ENCODE data around the gene CSRP2.
A peak's percentile ranks its signal among the peaks of the same experiment; 100 is the strongest.

Gene CSRP2

GRCh38 chr12:76878899-76879709, at the start of gene CSRP2:
Gene CSRP2, minus strand, starts transcription at chr12:76879019. Its CDS starts 12,759 bp downstream, at chr12:76866260.
- Mint-ChIP-seq H3K4me1 (ENCODE audit: low read depth) (peaks cover 11% of the 10 kb centered on the region), H3K27me3 (ENCODE audit: low read depth) (peaks cover 67% of the 10 kb centered on the region), H3K9me3 (no peaks in the 10 kb centered on the region), H3K27ac (no peak within 1 kb of the TSS), H3K4me3 (peak within 1 kb of the TSS; percentile 95), H3K36me3 (ENCODE audit: low read depth) (no peaks in the 10 kb centered on the region)

DNA sequence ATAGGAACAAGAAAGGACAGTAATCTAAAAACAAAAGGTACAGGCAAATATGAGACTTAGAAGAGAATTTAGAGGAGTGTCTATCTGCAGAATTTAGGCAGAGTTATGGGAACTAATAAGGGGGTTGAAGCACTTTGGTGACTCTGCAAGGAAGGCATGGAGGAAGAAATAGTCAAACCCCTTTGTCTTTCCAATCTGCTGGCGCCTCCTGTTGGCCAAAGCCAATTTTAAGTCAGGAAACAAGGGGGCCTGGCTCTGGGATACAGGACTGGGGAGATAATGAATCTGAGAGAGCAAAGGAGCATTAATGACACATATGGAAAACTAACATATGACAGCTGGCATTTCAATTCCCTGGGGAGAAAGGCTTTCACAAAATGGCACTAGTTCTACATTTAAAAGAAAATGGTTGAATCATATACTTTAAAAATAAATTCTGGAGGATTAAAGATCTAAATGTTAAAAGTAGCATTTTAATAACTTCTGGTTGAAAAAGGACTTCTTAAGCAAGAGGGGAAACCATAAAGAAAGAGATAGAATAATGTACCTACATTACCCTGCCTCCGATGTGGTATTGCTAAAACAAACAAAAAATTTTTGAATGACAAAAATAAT, 48.5 kb upstream of the CSRP2 start:
- Mint-ChIP-seq H3K36me3 (ENCODE audit: low read depth) (no peaks in the 10 kb centered on the region), H3K4me1 (ENCODE audit: low read depth) (no peaks in the 10 kb centered on the region), H3K27ac (no peak overlapping the region), H3K27me3 (ENCODE audit: low read depth) (peaks cover 6% of the 10 kb centered on the region), H3K9me3 (no peaks in the 10 kb centered on the region), H3K4me3 (no peak overlapping the region)

DNA sequence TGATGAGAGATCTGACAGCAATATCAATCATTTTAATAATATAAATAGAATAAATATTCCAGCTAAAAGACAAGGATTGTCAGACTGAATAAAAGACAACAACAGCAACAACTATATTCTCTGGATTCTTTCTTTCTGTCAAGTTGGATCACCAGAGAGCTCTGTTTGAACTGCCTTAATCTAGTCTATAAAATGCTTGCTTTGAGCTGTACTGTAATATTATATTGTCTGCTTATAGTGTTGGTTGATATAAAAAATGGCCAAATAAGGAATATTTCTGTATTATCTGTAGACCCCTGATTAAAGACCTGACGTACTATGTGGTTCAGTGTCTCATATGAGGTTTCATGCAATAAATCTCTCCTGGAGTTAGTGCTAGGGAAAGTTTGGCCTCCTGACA, 46.3 kb upstream of the CSRP2 start:
- no peaks in the 10 kb centered on the region for H3K9me3 Mint-ChIP-seq
- H3K27me3 Mint-ChIP-seq (ENCODE audit: low read depth): peaks cover 8% of the 10 kb centered on the region
- H3K4me3 Mint-ChIP-seq: no peak overlapping the region
- no peak overlapping the region for H3K27ac Mint-ChIP-seq
- H3K4me1 Mint-ChIP-seq (ENCODE audit: low read depth): peaks cover 1% of the 10 kb centered on the region
- H3K36me3 Mint-ChIP-seq (ENCODE audit: low read depth): no peaks in the 10 kb centered on the region

- H3K36me3 Mint-ChIP-seq (ENCODE audit: low read depth): no peaks in the 10 kb centered on the region
- peaks cover 8% of the 10 kb centered on the region for H3K27me3 Mint-ChIP-seq (ENCODE audit: low read depth)
- H3K4me3 Mint-ChIP-seq: no peak overlapping the region
- no peaks in the 10 kb centered on the region for H3K9me3 Mint-ChIP-seq
- H3K27ac Mint-ChIP-seq: no peak overlapping the region
- H3K4me1 Mint-ChIP-seq (ENCODE audit: low read depth): peaks cover 3% of the 10 kb centered on the region
These were observed 44.0 kb upstream of the CSRP2 start for GRCh38 chr12:76922866-76923265.

GRCh38 chr12:76921891-76922664, 43.3 kb upstream of the CSRP2 start:
- no peak overlapping the region for H3K4me3 Mint-ChIP-seq
- H3K36me3 Mint-ChIP-seq (ENCODE audit: low read depth): no peaks in the 10 kb centered on the region
- no peaks in the 10 kb centered on the region for H3K9me3 Mint-ChIP-seq

GRCh38 chr12:76921100-76921471, 42.3 kb upstream of the CSRP2 start:
- Mint-ChIP-seq H3K9me3 (no peaks in the 10 kb centered on the region), H3K27ac (no peak overlapping the region), H3K4me3 (no peak overlapping the region), H3K27me3 (ENCODE audit: low read depth) (peaks cover 6% of the 10 kb centered on the region), H3K4me1 (ENCODE audit: low read depth) (peaks cover 3% of the 10 kb centered on the region), H3K36me3 (ENCODE audit: low read depth) (no peaks in the 10 kb centered on the region)

More at GRCh38 chr12:76921891-76922664, 43.3 kb upstream of the CSRP2 start:
- Mint-ChIP-seq H3K27me3 (ENCODE audit: low read depth) (peaks cover 5% of the 10 kb centered on the region), H3K27ac (no peak overlapping the region), H3K4me1 (ENCODE audit: low read depth) (peaks cover 3% of the 10 kb centered on the region)

DNA sequence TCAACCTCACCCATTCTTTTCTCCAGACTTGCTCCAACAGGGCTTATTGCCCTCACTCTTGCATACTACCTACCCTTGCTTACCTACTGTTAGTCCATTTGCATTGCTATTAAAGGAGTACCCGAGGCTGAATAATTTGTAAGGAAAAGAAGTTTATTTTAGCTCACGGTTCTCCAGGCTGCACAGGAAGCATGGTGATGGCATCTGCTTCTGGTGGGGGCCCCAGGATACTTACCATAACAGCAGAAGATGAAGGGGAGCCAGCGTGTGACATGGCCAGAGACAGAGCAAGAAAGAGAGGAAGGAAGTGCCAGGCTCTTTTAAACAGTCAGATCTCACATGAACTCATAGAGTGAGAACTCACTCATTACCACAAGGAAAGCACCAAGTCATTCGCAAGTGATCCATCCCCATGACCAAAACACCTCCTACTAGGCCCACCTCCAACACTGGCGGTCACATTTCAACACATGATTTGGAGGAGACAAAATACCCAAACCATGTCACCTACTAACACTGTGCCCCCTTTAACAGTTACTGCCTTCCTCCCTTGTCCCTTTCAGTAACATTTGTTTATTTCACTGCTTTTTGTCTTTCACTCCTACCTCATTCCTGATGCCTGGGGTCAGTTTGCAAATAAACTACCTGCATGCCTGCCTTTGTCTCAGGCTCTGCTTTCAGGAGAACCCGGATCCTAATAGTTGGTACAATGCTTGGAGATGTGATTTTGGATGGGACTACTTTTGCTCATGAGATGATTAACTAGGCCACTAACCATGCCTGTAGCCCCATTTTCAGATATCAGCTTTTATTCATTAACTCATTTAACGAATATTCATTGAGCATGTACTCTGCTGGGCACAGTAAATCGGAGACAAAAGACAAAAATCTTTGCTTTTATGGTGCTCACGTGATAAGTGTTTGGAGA, 41.6 kb upstream of the CSRP2 start:
- Mint-ChIP-seq H3K27ac (no peak overlapping the region), H3K36me3 (ENCODE audit: low read depth) (no peaks in the 10 kb centered on the region), H3K4me3 (no peak overlapping the region), H3K9me3 (no peaks in the 10 kb centered on the region), H3K27me3 (ENCODE audit: low read depth) (peaks cover 13% of the 10 kb centered on the region), H3K4me1 (ENCODE audit: low read depth) (peaks cover 3% of the 10 kb centered on the region)

- H3K4me3 Mint-ChIP-seq: no peak overlapping the region
- H3K27ac Mint-ChIP-seq: no peak overlapping the region
- peaks cover 3% of the 10 kb centered on the region for H3K4me1 Mint-ChIP-seq (ENCODE audit: low read depth)
- H3K36me3 Mint-ChIP-seq (ENCODE audit: low read depth): no peaks in the 10 kb centered on the region
- no peaks in the 10 kb centered on the region for H3K9me3 Mint-ChIP-seq
- peaks cover 17% of the 10 kb centered on the region for H3K27me3 Mint-ChIP-seq (ENCODE audit: low read depth)
These were observed 40.8 kb upstream of the CSRP2 start for GRCh38 chr12:76919383-76920171.

DNA sequence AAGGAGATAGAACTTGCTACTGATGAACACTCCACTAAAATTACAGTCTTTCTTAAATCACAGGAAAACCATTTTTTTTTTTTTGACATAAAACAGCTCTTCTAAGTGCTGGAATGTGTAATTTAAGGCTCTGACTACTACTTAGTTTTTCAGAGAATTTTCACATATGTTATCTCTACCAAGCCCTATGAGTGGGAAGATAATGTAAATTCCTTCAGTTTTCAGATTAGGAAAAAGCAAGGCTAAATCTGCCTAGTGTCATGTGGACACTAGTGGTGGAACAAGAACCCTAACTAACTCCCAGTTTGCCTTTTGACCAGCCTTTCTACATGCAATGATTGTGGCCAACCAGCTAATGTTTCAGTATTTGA, 37.3 kb upstream of the CSRP2 start:
- no peaks in the 10 kb centered on the region for H3K9me3 Mint-ChIP-seq
- no peak overlapping the region for H3K27ac Mint-ChIP-seq
- H3K4me1 Mint-ChIP-seq (ENCODE audit: low read depth): peaks cover 3% of the 10 kb centered on the region
- peaks cover 24% of the 10 kb centered on the region for H3K27me3 Mint-ChIP-seq (ENCODE audit: low read depth)
- no peaks in the 10 kb centered on the region for H3K36me3 Mint-ChIP-seq (ENCODE audit: low read depth)
- no peak overlapping the region for H3K4me3 Mint-ChIP-seq

DNA sequence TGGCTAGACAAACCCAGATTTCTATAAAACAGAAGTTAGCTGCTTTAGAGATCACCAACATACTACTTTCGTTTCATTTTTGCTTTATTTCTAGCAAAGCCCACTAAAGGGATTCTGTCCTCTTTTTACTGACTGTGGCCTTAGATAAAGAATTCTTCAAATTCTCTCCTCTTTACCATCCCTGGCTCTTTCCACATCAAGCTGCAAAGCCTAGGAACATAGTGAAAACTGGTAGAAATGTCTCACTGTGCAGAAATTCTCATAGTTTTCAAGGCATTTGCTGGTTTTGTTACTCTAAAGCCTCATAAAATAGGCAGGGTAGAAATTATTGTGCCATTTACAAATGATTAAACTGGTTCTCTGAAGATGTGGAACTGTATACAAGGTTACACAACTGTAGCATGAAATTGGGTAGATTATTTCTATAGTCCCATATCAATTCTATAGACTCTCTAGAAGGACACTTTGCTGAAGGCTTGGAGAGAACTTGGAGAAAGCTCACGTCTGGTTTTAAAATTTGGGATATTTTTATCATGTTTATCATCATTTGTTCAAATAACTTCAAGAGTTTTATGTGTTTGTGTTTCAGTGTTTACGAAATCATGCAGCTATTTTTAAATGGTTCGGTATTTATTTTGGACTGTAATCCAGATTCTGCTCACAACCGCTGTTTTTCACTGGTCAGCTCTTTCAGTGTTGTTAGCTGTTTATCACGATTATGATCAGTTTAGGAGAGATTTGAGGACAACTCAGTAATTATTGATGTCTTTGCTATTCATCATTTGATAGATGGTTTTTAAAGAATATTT, 36.7 kb upstream of the CSRP2 start:
- H3K36me3 Mint-ChIP-seq (ENCODE audit: low read depth): no peaks in the 10 kb centered on the region
- H3K27ac Mint-ChIP-seq: no peak overlapping the region
- peaks cover 3% of the 10 kb centered on the region for H3K4me1 Mint-ChIP-seq (ENCODE audit: low read depth)
- no peak overlapping the region for H3K4me3 Mint-ChIP-seq
- H3K9me3 Mint-ChIP-seq: no peaks in the 10 kb centered on the region
- H3K27me3 Mint-ChIP-seq (ENCODE audit: low read depth): peaks cover 27% of the 10 kb centered on the region

DNA sequence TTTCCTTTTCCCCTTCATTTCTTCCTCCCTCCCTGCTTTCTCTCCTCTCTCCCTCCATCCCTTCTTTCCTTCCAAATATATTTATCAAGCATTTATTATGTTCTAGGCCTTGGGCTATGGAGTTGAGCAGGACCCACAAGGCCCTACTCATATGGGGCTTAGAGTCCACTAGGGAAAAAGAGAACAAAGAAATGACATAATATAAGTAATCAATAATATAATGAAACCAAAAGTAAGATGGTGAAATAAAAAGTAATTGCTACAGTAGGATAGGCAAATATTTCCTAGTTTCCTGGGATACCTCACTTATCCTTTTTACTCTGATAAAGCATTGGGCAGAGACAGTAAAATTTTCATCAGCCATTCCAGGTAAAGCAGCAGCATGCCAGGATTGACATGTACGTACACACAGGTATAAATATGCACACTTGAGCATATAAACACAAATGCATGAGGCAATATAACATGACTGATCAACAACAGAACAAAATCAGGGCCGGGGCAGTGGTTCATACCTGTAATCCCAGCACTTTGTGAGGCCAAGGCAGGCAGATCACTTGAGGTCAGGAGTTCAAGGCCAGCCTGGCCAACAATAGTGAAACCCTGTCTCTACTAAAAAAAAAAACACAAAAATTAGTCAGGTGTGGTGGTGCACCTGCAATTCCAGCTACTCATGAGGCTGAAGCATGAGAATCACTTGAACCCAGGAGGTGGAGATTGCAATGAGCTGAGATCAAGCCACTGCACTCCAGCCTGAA, 35.5 kb upstream of the CSRP2 start:
- no peaks in the 10 kb centered on the region for H3K36me3 Mint-ChIP-seq (ENCODE audit: low read depth)
- no peak overlapping the region for H3K4me3 Mint-ChIP-seq
- no peaks in the 10 kb centered on the region for H3K9me3 Mint-ChIP-seq
- peaks cover 29% of the 10 kb centered on the region for H3K27me3 Mint-ChIP-seq (ENCODE audit: low read depth)
- H3K27ac Mint-ChIP-seq: no peak overlapping the region
- H3K4me1 Mint-ChIP-seq (ENCODE audit: low read depth): no peaks in the 10 kb centered on the region

DNA sequence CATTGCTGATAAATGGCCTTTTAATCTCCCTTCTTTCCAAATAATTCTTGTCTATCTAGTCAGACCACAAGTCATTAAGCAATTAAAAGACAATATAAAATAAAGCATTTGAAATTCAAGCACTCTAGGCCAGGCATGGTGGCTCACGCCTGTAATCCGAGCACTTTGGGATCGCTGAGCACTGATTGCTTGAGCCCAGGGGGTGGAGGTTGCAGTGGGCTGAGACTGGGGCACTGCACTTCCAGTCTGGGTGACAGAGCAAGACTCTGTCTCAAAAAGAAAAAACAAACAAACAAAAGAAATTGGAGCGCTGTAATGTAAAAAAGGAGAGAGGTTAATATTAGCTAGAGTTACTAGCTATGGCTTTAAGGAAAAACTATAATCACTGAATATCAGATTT, 30.5 kb upstream of the CSRP2 start:
- Mint-ChIP-seq H3K36me3 (ENCODE audit: low read depth) (no peaks in the 10 kb centered on the region), H3K4me3 (no peak overlapping the region), H3K4me1 (ENCODE audit: low read depth) (no peaks in the 10 kb centered on the region), H3K9me3 (no peaks in the 10 kb centered on the region), H3K27ac (no peak overlapping the region), H3K27me3 (ENCODE audit: low read depth) (peaks cover 20% of the 10 kb centered on the region)

Measured in T-helper 1 cell treated with Interleukin-12 subunit alpha and Interleukin-12 subunit beta and Interleukin-4 antibody, amounts not matched to agents 30 μg/mL and 1 μg/mL, for 36 hours (primary cell).